ENCODE data around the gene NOC4L. TPM values are rescaled to one million over a fixed set of nuclear protein-coding genes. Genes with fewer than 3 reads are reported as not detected.
A peak's percentile ranks its signal among the peaks of the same experiment; 100 is the strongest.

NOC4L gene
- polyA plus RNA-seq, 1 donor (not counting 4 experiments of a cell fraction or from before 2014, with no cell fraction given): 3.7 TPM

DNA sequence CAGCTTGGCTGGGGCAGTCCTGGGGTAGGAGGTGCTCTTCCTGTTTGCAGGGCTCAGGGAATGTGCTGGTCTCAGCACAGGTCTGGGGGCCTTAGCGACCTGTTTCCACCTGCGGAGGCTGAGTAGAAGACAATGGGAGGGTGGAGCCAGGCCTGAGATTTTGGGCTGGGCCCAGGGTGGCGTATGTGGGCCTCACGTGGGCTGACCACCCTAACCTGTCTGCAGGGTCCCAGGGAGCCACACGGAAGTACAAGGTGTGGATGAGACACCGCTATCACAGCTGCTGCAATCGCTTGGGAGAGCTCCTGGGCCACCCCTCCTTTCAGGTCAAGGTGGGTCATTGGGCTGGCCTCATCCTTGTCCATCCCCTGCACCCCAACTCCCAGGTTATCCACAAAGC lies 1.1 kb downstream of the NOC4L start:
- TF ChIP-seq CTCF (optimal IDR thresholded peaks at IDR 0.05 in 1 of 3, IDR thresholded peaks at IDR 0.05 in 1 of 3, conservative IDR thresholded peaks at IDR 0.05 in 1 of 3; ENCODE audit: extremely low read depth in 1 of 3, insufficient read depth in 2 of 3, low read length in 3 of 3) (no peak), EZH2 (IDR thresholded peaks at IDR 0.05; ENCODE audit: low read length) (no peak)
- H3K4me1 ChIP-seq (ENCODE audit: control insufficient read depth, extremely low read depth, insufficient read depth, low read length): peaks cover 16% of the 10 kb centered on the region
- no peak for DNase-seq (ENCODE audit: low read depth, low spot score)
- H3K9me1 ChIP-seq (ENCODE audit: control insufficient read depth, extremely low read depth, insufficient read depth, low read length): no peaks in the 10 kb centered on the region
- FAIRE-seq: no peak
- H2AFZ ChIP-seq (ENCODE audit: control insufficient read depth, low read length): no peak overlapping the region
- peak overlapping the region; percentile 80 to 97 (median 81) for H3K4me3 ChIP-seq (ENCODE audit: control insufficient read depth in 2 of 3, extremely low read depth in 1 of 3, insufficient read depth in 2 of 3, low read depth in 1 of 3, low read length in 3 of 3)
- peak overlapping the region; percentile 94 for H3K4me2 ChIP-seq (ENCODE audit: control insufficient read depth, extremely low read depth, insufficient read depth, low read depth, low read length)
- peak overlapping the region; percentile 60 for H3K27ac ChIP-seq (ENCODE audit: control insufficient read depth, insufficient read depth, low read length)
- peak overlapping the region; percentile 83 for H3K9ac ChIP-seq (ENCODE audit: control insufficient read depth, extremely low read depth, insufficient read depth, low read length)
- dilution Hi-C loops (cut with MboI; ENCODE audit: extremely low pct_ligation_motif_present, low sequenced_read_pairs): no loop called here
- no peaks in the 10 kb centered on the region for H4K20me1 ChIP-seq (ENCODE audit: control insufficient read depth, extremely low read depth, insufficient read depth, low read length)
- H3K9me3 ChIP-seq (ENCODE audit: control insufficient read depth, low read depth, low read length): no peaks in the 10 kb centered on the region
- peaks cover 43% of the 10 kb centered on the region for H3K79me2 ChIP-seq (ENCODE audit: control insufficient read depth, insufficient read depth, low read length)
- no peaks in the 10 kb centered on the region for H3K27me3 ChIP-seq (ENCODE audit: control insufficient read depth, extremely low read depth, insufficient read depth, low read length)
- H3K36me3 ChIP-seq (ENCODE audit: control insufficient read depth in 2 of 2, extremely low read depth in 1 of 2, insufficient read depth in 2 of 2, low read length in 2 of 2): peaks cover 11 to 14% of the 10 kb centered on the region in 2 experiments

DNA sequence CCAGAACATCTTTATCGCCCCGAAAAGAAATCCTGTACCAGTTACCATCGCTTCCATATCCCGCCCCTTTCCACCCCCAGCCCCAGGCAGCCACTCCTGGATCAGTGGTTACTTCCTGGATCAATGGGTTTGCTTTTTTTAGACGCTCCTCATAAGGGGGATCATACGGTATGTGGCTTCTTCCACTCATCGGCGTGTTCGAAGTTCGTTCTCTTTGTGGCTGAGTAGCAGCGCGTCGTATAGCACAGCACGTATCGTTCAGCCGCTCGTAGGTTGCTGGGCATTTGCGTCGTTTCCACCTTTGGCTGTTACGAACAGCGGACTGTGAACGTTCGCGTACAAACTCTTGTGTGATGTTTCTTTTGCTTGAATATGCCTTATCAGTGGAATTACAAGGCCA lies 1.8 kb downstream of the NOC4L start:
- peaks cover 43% of the 10 kb centered on the region for H3K79me2 ChIP-seq (ENCODE audit: control insufficient read depth, insufficient read depth, low read length)
- FAIRE-seq: no peak

More for the DNA sequence above, 1.8 kb downstream of the NOC4L start:
- H3K9me1 ChIP-seq (ENCODE audit: control insufficient read depth, extremely low read depth, insufficient read depth, low read length): no peaks in the 10 kb centered on the region
- no peak overlapping the region for H2AFZ ChIP-seq (ENCODE audit: control insufficient read depth, low read length)
- no peak overlapping the region for H3K27ac ChIP-seq (ENCODE audit: control insufficient read depth, insufficient read depth, low read length)
- H3K36me3 ChIP-seq (ENCODE audit: control insufficient read depth in 2 of 2, extremely low read depth in 1 of 2, insufficient read depth in 2 of 2, low read length in 2 of 2): peaks cover 6 to 11% of the 10 kb centered on the region in 2 experiments
- H3K9me3 ChIP-seq (ENCODE audit: control insufficient read depth, low read depth, low read length): no peaks in the 10 kb centered on the region
- TF ChIP-seq EZH2 (IDR thresholded peaks at IDR 0.05; ENCODE audit: low read length): no peak
- no peak for TF ChIP-seq CTCF (optimal IDR thresholded peaks at IDR 0.05 in 1 of 3, IDR thresholded peaks at IDR 0.05 in 1 of 3, conservative IDR thresholded peaks at IDR 0.05 in 1 of 3; ENCODE audit: extremely low read depth in 1 of 3, insufficient read depth in 2 of 3, low read length in 3 of 3)
- dilution Hi-C loops (cut with MboI; ENCODE audit: extremely low pct_ligation_motif_present, low sequenced_read_pairs): no loop called here
- peaks cover 16% of the 10 kb centered on the region for H3K4me1 ChIP-seq (ENCODE audit: control insufficient read depth, extremely low read depth, insufficient read depth, low read length)
- H3K27me3 ChIP-seq (ENCODE audit: control insufficient read depth, extremely low read depth, insufficient read depth, low read length): no peaks in the 10 kb centered on the region
- H4K20me1 ChIP-seq (ENCODE audit: control insufficient read depth, extremely low read depth, insufficient read depth, low read length): no peaks in the 10 kb centered on the region
- H3K4me3 ChIP-seq (ENCODE audit: control insufficient read depth in 2 of 3, extremely low read depth in 1 of 3, insufficient read depth in 2 of 3, low read depth in 1 of 3, low read length in 3 of 3): no peak overlapping the region
- H3K9ac ChIP-seq (ENCODE audit: control insufficient read depth, extremely low read depth, insufficient read depth, low read length): no peak overlapping the region
- no peak overlapping the region for H3K4me2 ChIP-seq (ENCODE audit: control insufficient read depth, extremely low read depth, insufficient read depth, low read depth, low read length)
- DNase-seq (ENCODE audit: low read depth, low spot score): no peak

Data from keratinocyte (primary cell).